K562 (cell line): Measurements from ENCODE around the gene PLEKHG5. TPM values are rescaled to one million over a fixed set of nuclear protein-coding genes. Genes with fewer than 3 reads are reported as not detected.

ENCODE experiments used
- ATF1 ChIP-seq, 2 experiments: fragments of 450-650 bp in 1 of 2; IDR thresholded peaks; 2 replicates each; pipeline ENCODE4 v1.6.1; 2016; ENCODE audit warnings: missing compliant biosample characterization in 1 of 2, missing genetic modification characterization in 1 of 2
- CTCF ChIP-seq, 3 experiments: IDR thresholded peaks in 2 of 3; conservative IDR thresholded peaks in 1 of 3; 2 replicates each; pipeline ENCODE4 v1.5.1; 2011 to 2012; ENCODE audit warnings: low read length in 3 of 3, mild to moderate bottlenecking in 3 of 3, control low read depth in 2 of 3, improper control_type of control experiment in 1 of 3, inconsistent platforms in 1 of 3, low read depth in 1 of 3, mixed read lengths in 1 of 3, moderate library complexity in 1 of 3; ENCODE audit not compliant: insufficient read depth in 2 of 3
- HBP1 ChIP-seq: fragments of 450-650 bp; formaldehyde crosslinking; IDR thresholded peaks from 2 replicates; pipeline ENCODE4 v1.4.0; 2022; ENCODE audit warnings: missing genetic modification characterization
- KLF13 ChIP-seq: fragments of 450-650 bp; IDR thresholded peaks from 2 replicates; pipeline ENCODE4 v1.6.1; 2016; ENCODE audit warnings: missing genetic modification characterization, low read depth, mild to moderate bottlenecking, missing compliant biosample characterization, moderate library complexity, borderline replicate concordance
- KLF16 ChIP-seq: IDR thresholded peaks from 2 replicates; pipeline ENCODE4 v1.6.1; 2016; ENCODE audit warnings: antibody characterized with exemption
- LCOR ChIP-seq: sonication (generic); formaldehyde crosslinking; IDR thresholded peaks from 2 replicates; pipeline ENCODE4 v1.8.0; 2022; ENCODE audit warnings: mild to moderate bottlenecking, missing genetic modification reagents
- PHB ChIP-seq: fragments of 250-450 bp; sonication (Bioruptor Pico); IDR thresholded peaks from 2 replicates; pipeline ENCODE4 v1.5.0; 2021
- SREBF1 ChIP-seq: fragments of 150-350 bp; IDR thresholded peaks from 2 replicates; pipeline ENCODE4 v1.6.1; 2014; ENCODE audit warnings: antibody characterized with exemption, low read depth, low read length, borderline replicate concordance
- polyA plus RNA-seq, 8 experiments: library from polyadenylated mRNA; depleted of rRNA in 4 of 8; stranded (reverse) in 5 of 8; unstranded in 3 of 8; fragments of >200 nt; fragmentation: Nextera tagmentation in 2 of 8; fragmentation: Illumina TruSeq in 1 of 8; extraction: Ambion mirVana in 2 of 8; extraction: Trizol in 1 of 8; gene quantifications; 2 replicates each; pipeline versions ENCODE4 v1.2.1 to v1.2.3, GENCODE V29; 2011 to 2014; ENCODE audit warnings: inconsistent platforms in 1 of 8, missing spikeins in 1 of 8
- total RNA-seq, 7 experiments: library from RNA; depleted of rRNA in 6 of 7; stranded (reverse); fragments of >200 nt in 6 of 7; fragmentation: Illumina TruSeq in 2 of 7; extraction: Trizol in 2 of 7; gene quantifications; 2 replicates each; pipeline versions ENCODE4 v1.2.1 to v1.2.3, GENCODE V29; 2011 to 2021; ENCODE audit warnings: low replicate concordance in 1 of 7

Gene PLEKHG5
- total and polyA plus RNA-seq, 9 of the 15 experiments (the other 6 are each of a cell fraction or from before 2014, with no cell fraction given): 0.04 to 0.29 (median 0.09) TPM; not detected in 3

GRCh38 chr1:6420454-6421042 is 70.9 kb downstream of the PLEKHG5 start (continued):
- TF ChIP-seq HBP1 (CRISPR knock-in tag) (no peak), PHB (CRISPR knock-in tag) (no peak), LCOR (no peak), SREBF1 (no peak), KLF16 (no peak), KLF13 (tag) (no peak), ATF1 (CRISPR knock-in tag; IDR thresholded peaks at IDR 0.05) (no peak), ATF1 (tag; IDR thresholded peaks at IDR 0.05) (peak; percentile 31; the same call in 1 of the 2 replicates), CTCF (IDR thresholded peaks at IDR 0.05 in 2 of 3, conservative IDR thresholded peaks at IDR 0.05 in 1 of 3; ENCODE audit: insufficient read depth in 2 of 3, low read depth in 1 of 3, low read length in 3 of 3) (no peak)
